HepG2 (cell line): ENCODE results near the gene ABCG5.

Experiments used
- ATF3 ChIP-seq: sonication (generic); formaldehyde crosslinking; IDR thresholded peaks from 2 replicates; pipeline ENCODE4 v1.4.0; 2020; ENCODE audit warnings: missing genetic modification reagents
- CHCHD3 ChIP-seq: sonication (generic); formaldehyde crosslinking; IDR thresholded peaks from 2 replicates; pipeline ENCODE4 v1.8.0; 2022; ENCODE audit warnings: mild to moderate bottlenecking, missing genetic modification reagents, moderate library complexity
- E2F1 ChIP-seq: sonication (generic); formaldehyde crosslinking; IDR thresholded peaks from 2 replicates; pipeline ENCODE4 v1.5.0; 2020; ENCODE audit warnings: missing genetic modification reagents
- EZH2 ChIP-seq: conservative IDR thresholded peaks from 2 replicates; pipeline ENCODE4 v1.6.1; 2012; ENCODE audit warnings: mild to moderate bottlenecking, low read depth, low read length, moderate library complexity
- FOXA1 ChIP-seq, 2 experiments: fragments of 450-650 bp in 1 of 2; sonication (generic) in 1 of 2; formaldehyde crosslinking in 1 of 2; IDR thresholded peaks; 2 replicates each; pipeline versions ENCODE4 v1.4.0 to v1.6.1; 2016 to 2020; ENCODE audit warnings: missing genetic modification reagents in 1 of 2
- NFRKB ChIP-seq: fragments of 450-650 bp; IDR thresholded peaks from 2 replicates; pipeline ENCODE4 v1.6.1; 2017
- PRDM10 ChIP-seq: sonication (generic); formaldehyde crosslinking; IDR thresholded peaks from 2 replicates; pipeline ENCODE4 v1.4.0; 2020; ENCODE audit warnings: low read depth, missing genetic modification reagents
- RBFOX2 ChIP-seq: fragments of 200-400 bp; formaldehyde crosslinking; IDR thresholded peaks from 2 replicates; pipeline ENCODE4 v1.6.1; 2017; ENCODE audit warnings: low read depth, mild to moderate bottlenecking, low read length
- SMC3 ChIP-seq: IDR thresholded peaks from 2 replicates; pipeline ENCODE4 v1.6.1; 2011; ENCODE audit warnings: low read length, improper control_type of control experiment
- USF2 ChIP-seq, 2 experiments: sonication (generic) in 1 of 2; formaldehyde crosslinking in 1 of 2; IDR thresholded peaks; 2 replicates each; pipeline versions ENCODE4 v1.5.1 to v1.6.1; 2011 to 2020; ENCODE audit warnings: borderline replicate concordance in 1 of 2, low read depth in 1 of 2, low read length in 1 of 2, mild to moderate bottlenecking in 1 of 2, missing genetic modification reagents in 1 of 2, moderate library complexity in 1 of 2
- ZBTB34 ChIP-seq: sonication (generic); formaldehyde crosslinking; IDR thresholded peaks from 2 replicates; pipeline ENCODE4 v1.8.0; 2022; ENCODE audit warnings: mild to moderate bottlenecking, missing genetic modification reagents
- ZBTB44 ChIP-seq: sonication (generic); formaldehyde crosslinking; IDR thresholded peaks from 2 replicates; pipeline ENCODE4 v1.4.0; 2020; ENCODE audit warnings: missing genetic modification reagents

- TF ChIP-seq USF2 (IDR thresholded peaks at IDR 0.05; ENCODE audit: low read depth, low read length) (no peak), USF2 (CRISPR knock-in tag; IDR thresholded peaks at IDR 0.05; ENCODE audit: borderline replicate concordance) (no peak), RBFOX2 (no peak), EZH2 (no peak), CHCHD3 (CRISPR knock-in tag) (0 out of 2 replicates have a peak, but pooled peaks have one; percentile 66), FOXA1 (IDR thresholded peaks at IDR 0.05) (no peak), FOXA1 (CRISPR knock-in tag; IDR thresholded peaks at IDR 0.05) (peak; percentile 24; the same call in 1 of the 2 replicates), ZBTB34 (CRISPR knock-in tag) (no peak), NFRKB (no peak), E2F1 (CRISPR knock-in tag) (no peak), PRDM10 (CRISPR knock-in tag) (peak; percentile 85), ATF3 (CRISPR knock-in tag) (peak; percentile 24; the same call in 1 of the 2 replicates), SMC3 (no peak; the same call in 1 of the 2 replicates), ZBTB44 (CRISPR knock-in tag) (no peak)
Measured at GRCh38 chr2:43773876-43774613, 64.6 kb downstream of the ABCG5 start, which contains the start of gene DYNC2LI1.
